ENCODE measurements around the gene CRYBA2. TPM values are rescaled to one million over a fixed set of nuclear protein-coding genes. Genes with fewer than 3 reads are reported as not detected.

CRYBA2 gene
- total and polyA plus RNA-seq, 2 donors (not counting 3 experiments of a cell fraction or from before 2014, with no cell fraction given) = not detected

GRCh38 chr2:218980735-218981389, 12.4 kb downstream of the CRYBA2 start:
- H3K27ac ChIP-seq (ENCODE audit: insufficient read depth, low read depth, low read length) = no peak overlapping the region
- H3K79me2 ChIP-seq (ENCODE audit: control insufficient read depth, insufficient read depth, low read length) = no peaks in the 10 kb centered on the region
- H3K4me2 ChIP-seq (ENCODE audit: insufficient read depth, low read length) = no peak overlapping the region
- H3K4me1 ChIP-seq (ENCODE audit: control insufficient read depth, extremely low read depth, insufficient read depth, low read length) = peaks cover 15% of the 10 kb centered on the region
- no peak overlapping the region for H2AFZ ChIP-seq (ENCODE audit: low read depth, low read length)
- DNase-seq (ENCODE audit: low read depth, low spot score) = no peak
- peaks cover 47 to 60% of the 10 kb centered on the region in 2 experiments for H3K27me3 ChIP-seq (ENCODE audit: control insufficient read depth in 2 of 2, insufficient read depth in 2 of 2, low read length in 2 of 2)
- no peak for FAIRE-seq
- H4K20me1 ChIP-seq (replicated peaks; ENCODE audit: control insufficient read depth, extremely low read depth, insufficient read depth, low read length) = no peaks in the 10 kb centered on the region
- ChIA-PET POLR2A (no interaction called here), CTCF (interaction anchor here (0.6 to 5.7 kb wide), 62 partner anchors 7 to 370 kb away, joined by 3 to 164 read pairs (median 5); partner anchors contain the start of genes CDK5R2, CFAP65, CRYBA2 and DNAJB2)
- dilution Hi-C loops (cut with MboI; ENCODE audit: extremely low pct_ligation_motif_present, low sequenced_read_pairs) (no loop called here), intact Hi-C loops (cut with micrococcal nuclease) (loop anchor here (1.0 to 5.0 kb wide), 8 partner anchors 21 to 316 kb away; no protein-coding TSS in a partner anchor)
- BruUV-seq (replicated peaks) = no TSS peak
- H3K4me3 ChIP-seq (replicated peaks in 1 of 3; ENCODE audit: insufficient read depth in 1 of 3, low read depth in 1 of 3, low read length in 3 of 3) = no peak overlapping the region
- no peak overlapping the region for H3K9ac ChIP-seq (replicated peaks; ENCODE audit: extremely low read depth, insufficient read depth, low read length)
- TF ChIP-seq CTCF (IDR thresholded peaks at IDR 0.05; ENCODE audit: extremely low read depth in 1 of 2, insufficient read depth in 1 of 2, low read depth in 1 of 2, low read length in 2 of 2) (peak in 1 of 2 donors; percentile 3), FOS (IDR thresholded peaks at IDR 0.05; ENCODE audit: borderline replicate concordance, insufficient read depth, low read length) (no peak)
- no peaks in the 10 kb centered on the region for H3K9me1 ChIP-seq (replicated peaks; ENCODE audit: control insufficient read depth, extremely low read depth, insufficient read depth, low read length)
- no peaks in the 10 kb centered on the region for H3K36me3 ChIP-seq (ENCODE audit: control insufficient read depth in 2 of 2, extremely low read depth in 1 of 2, insufficient read depth in 2 of 2, low read length in 2 of 2)
- H3K9me3 ChIP-seq (replicated peaks; ENCODE audit: control insufficient read depth, insufficient read depth, low read length) = no peaks in the 10 kb centered on the region
